HG02973 (cell line): ENCODE measurements around the gene SSMEM1.
"Not testable (repeated sequence)": the region's sequence is repeated elsewhere in the genome, so short reads cannot be mapped to it uniquely, and the experiment has no call there.

Experiments used
- ATAC-seq: cut with Tn5 transposase; IDR thresholded peaks from one replicate; pipeline ENCODE4 v1.9.1; 2021; ENCODE audit warnings: moderate library complexity; ENCODE audit not compliant: unreplicated experiment

Gene SSMEM1

GRCh38 chr7:130210181-130210935 is 2.7 kb downstream of the SSMEM1 start:
- no peak for ATAC-seq

- ATAC-seq = no peak
These were observed 6.2 kb downstream of the SSMEM1 start for GRCh38 chr7:130213828-130214227.

GRCh38 chr7:130216025-130216424 is 8.4 kb downstream of the SSMEM1 start:
- no peak for ATAC-seq

GRCh38 chr7:130216750-130217149 is 9.1 kb downstream of the SSMEM1 start:
- ATAC-seq = no peak

- ATAC-seq = no peak
These were observed 11.4 kb downstream of the SSMEM1 start for GRCh38 chr7:130218806-130219620.

GRCh38 chr7:130219871-130220270 is 12.2 kb downstream of the SSMEM1 start:
- no peak for ATAC-seq

- no peak for ATAC-seq
These were observed 14.1 kb downstream of the SSMEM1 start for GRCh38 chr7:130221746-130222145.

GRCh38 chr7:130223646-130224045 is 16.0 kb downstream of the SSMEM1 start:
- ATAC-seq = no peak

GRCh38 chr7:130224210-130224609 is 16.6 kb downstream of the SSMEM1 start:
- no peak for ATAC-seq

GRCh38 chr7:130224923-130225322 is 17.3 kb downstream of the SSMEM1 start:
- not testable (repeated sequence) for ATAC-seq

- ATAC-seq = no peak
These were observed 18.7 kb downstream of the SSMEM1 start for GRCh38 chr7:130226333-130226732.

GRCh38 chr7:130227883-130228575 is 20.4 kb downstream of the SSMEM1 start:
- no peak for ATAC-seq

- ATAC-seq = no peak
These were observed 21.3 kb downstream of the SSMEM1 start for GRCh38 chr7:130228840-130229502.

- ATAC-seq = not testable (repeated sequence)
These were observed 22.3 kb downstream of the SSMEM1 start for GRCh38 chr7:130229981-130230380.

- no peak for ATAC-seq
These were observed 24.1 kb downstream of the SSMEM1 start for GRCh38 chr7:130231792-130232191.

- ATAC-seq = no peak
These were observed 24.5 kb downstream of the SSMEM1 start for GRCh38 chr7:130232209-130232608.

GRCh38 chr7:130234078-130234477 is 26.4 kb downstream of the SSMEM1 start:
- ATAC-seq = no peak

GRCh38 chr7:130236361-130236760 is 28.7 kb downstream of the SSMEM1 start:
- not testable (repeated sequence) for ATAC-seq

- no peak for ATAC-seq
These were observed 32.6 kb downstream of the SSMEM1 start for GRCh38 chr7:130240240-130240639.

- ATAC-seq = no peak
These were observed 34.7 kb downstream of the SSMEM1 start for GRCh38 chr7:130242198-130243014.
